Mammary epithelial cell (primary cell): ENCODE measurements around the gene FOXN3.

ENCODE experiments used
- CTCF ChIP-seq, 2 donors: IDR thresholded peaks in 1 of 2; conservative IDR thresholded peaks in 1 of 2; 2 replicates each; pipeline ENCODE4 v1.5.1; 2011 to 2012; ENCODE audit warnings: inconsistent platforms in 2 of 2, low read length in 2 of 2, mild to moderate bottlenecking in 2 of 2, control low read depth in 1 of 2, low read depth in 1 of 2; ENCODE audit not compliant: insufficient read depth in 1 of 2; ENCODE audit errors: extremely low read depth in 1 of 2
- EZH2 ChIP-seq: IDR thresholded peaks from 2 replicates; pipeline ENCODE4 v1.6.1; 2012; ENCODE audit warnings: low read length, inconsistent platforms, borderline replicate concordance

- TF ChIP-seq CTCF (conservative IDR thresholded peaks at IDR 0.05 in 1 of 2, IDR thresholded peaks at IDR 0.05 in 1 of 2; ENCODE audit: extremely low read depth in 1 of 2, insufficient read depth in 1 of 2, low read depth in 1 of 2, low read length in 2 of 2): no peak
- TF ChIP-seq EZH2: no peak
These were observed 219.4 kb downstream of the FOXN3 start for GRCh38 chr14:89197623-89198022.
